ENCODE measurements around the gene TULP4.

GRCh38 chr6:158340252-158340651, 28.0 kb downstream of the TULP4 start:
- no peak for TF ChIP-seq SUZ12 (IDR thresholded peaks at IDR 0.05; ENCODE audit: low read length)
- TF ChIP-seq POLR2AphosphoS5 (IDR thresholded peaks at IDR 0.05; ENCODE audit: low read depth, low read length) = no peak
- TF ChIP-seq POLR2A (IDR thresholded peaks at IDR 0.05; ENCODE audit: control extremely low read depth in 1 of 2, low read depth in 2 of 2, low read length in 2 of 2) = no peak
